ENCODE data around the gene CYP27C1.

DNA sequence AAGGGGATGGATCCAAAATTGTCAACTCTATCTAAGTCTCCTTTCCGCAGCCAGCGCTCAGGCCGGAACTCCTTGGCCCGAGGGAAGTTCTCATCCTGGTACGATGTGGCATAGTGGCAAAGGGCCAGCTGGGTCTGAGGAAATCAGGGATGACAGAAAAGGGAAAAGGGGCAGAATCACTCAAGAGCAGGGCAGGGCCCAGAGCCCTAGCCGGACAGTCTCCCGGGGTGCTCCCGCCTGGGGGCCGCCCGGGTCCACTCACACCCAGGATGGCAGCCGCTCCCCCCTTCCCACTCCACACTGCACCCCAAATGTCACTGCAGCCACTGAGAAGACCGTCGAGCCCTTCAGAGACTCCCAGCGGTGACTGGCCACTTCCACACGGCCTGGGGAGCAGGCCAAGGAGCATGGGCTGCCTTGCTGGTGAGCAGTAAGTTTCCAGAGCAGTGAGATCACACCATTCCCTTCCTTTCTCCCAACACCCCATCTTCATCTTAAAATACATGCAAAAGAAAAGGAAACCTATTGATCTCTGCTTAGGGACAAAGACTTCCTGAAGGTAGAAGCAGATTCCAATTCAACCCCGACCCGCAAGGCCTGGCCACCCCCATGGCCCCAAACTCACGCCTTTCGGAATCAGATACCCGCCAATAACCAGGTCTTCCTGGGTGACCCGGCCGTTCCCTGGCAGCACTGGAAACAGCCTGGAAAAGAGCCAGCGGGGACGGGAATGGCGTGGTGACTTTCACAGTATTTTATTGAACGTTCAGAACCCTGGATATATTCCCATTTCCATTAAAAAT lies 26.7 kb downstream of the CYP27C1 start:
- TF ChIP-seq, protein P1, sequence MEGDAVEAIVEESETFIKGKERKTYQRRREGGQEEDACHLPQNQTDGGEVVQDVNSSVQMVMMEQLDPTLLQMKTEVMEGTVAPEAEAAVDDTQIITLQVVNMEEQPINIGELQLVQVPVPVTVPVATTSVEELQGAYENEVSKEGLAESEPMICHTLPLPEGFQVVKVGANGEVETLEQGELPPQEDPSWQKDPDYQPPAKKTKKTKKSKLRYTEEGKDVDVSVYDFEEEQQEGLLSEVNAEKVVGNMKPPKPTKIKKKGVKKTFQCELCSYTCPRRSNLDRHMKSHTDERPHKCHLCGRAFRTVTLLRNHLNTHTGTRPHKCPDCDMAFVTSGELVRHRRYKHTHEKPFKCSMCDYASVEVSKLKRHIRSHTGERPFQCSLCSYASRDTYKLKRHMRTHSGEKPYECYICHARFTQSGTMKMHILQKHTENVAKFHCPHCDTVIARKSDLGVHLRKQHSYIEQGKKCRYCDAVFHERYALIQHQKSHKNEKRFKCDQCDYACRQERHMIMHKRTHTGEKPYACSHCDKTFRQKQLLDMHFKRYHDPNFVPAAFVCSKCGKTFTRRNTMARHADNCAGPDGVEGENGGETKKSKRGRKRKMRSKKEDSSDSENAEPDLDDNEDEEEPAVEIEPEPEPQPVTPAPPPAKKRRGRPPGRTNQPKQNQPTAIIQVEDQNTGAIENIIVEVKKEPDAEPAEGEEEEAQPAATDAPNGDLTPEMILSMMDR (IDR thresholded peaks at IDR 0.05; ENCODE audit: low read length), result no peak
- TF ChIP-seq EZH2 (IDR thresholded peaks at IDR 0.05; ENCODE audit: borderline replicate concordance, low read length), result no peak

All from OCI-LY1 (cell line).